PC-9 (cell line): Measurements from ENCODE around the gene ZNF385B. TPM values are rescaled to one million over a fixed set of nuclear protein-coding genes. Genes with fewer than 3 reads are reported as not detected.

Experiments used
- BruUV-seq: library from RNA; stranded (reverse); fragments of 400-500 nt; replicated peaks from 2 replicates; lab custom pipeline; 2021; lab: Mats Ljungman, UMichigan
- CTCF ChIA-PET: fragments of 300-600 bp; sonication (Branson Sonifier 250); formaldehyde crosslinking; loops from one replicate; lab custom pipeline; 2022; ENCODE audit warnings: antibody characterized with exemption; lab: Charles Lee
- POLR2A ChIA-PET: fragments of 300-600 bp; sonication (Branson Sonifier 250); formaldehyde crosslinking; loops from one replicate; lab custom pipeline; 2022; ENCODE audit warnings: antibody characterized with exemption; ENCODE audit not compliant: unreplicated experiment; lab: Charles Lee
- DNase-seq, 2 experiments: peaks; one replicate each; pipeline versions ENCODE4 v3.0.0 to v3.0.0-alpha.2; 2015 to 2022; ENCODE audit warnings: mixed read lengths in 1 of 2
- H2AFZ ChIP-seq: fragments of 200-600 bp; sonication (generic); 2 replicates; pipeline ENCODE4 v1.8.1; 2017; ENCODE audit warnings: antibody characterized with exemption
- H3F3A ChIP-seq: fragments of 200-600 bp; sonication (generic); 2 replicates; pipeline ENCODE4 v1.8.1; 2017; ENCODE audit warnings: antibody characterized with exemption, mild to moderate bottlenecking, low read depth; ENCODE audit not compliant: insufficient read depth
- H3K27ac ChIP-seq: fragments of 200-600 bp; sonication (generic); 2 replicates; pipeline ENCODE4 v1.6.1; 2016; ENCODE audit warnings: mixed run types
- H3K27me3 ChIP-seq: fragments of 200-600 bp; sonication (generic); 2 replicates; pipeline ENCODE4 v1.6.1; 2016; ENCODE audit warnings: low read depth, mixed run types; ENCODE audit not compliant: insufficient read depth
- H3K36me3 ChIP-seq: fragments of 200-600 bp; sonication (generic); 2 replicates; pipeline ENCODE4 v1.6.1; 2016; ENCODE audit warnings: low read depth, mixed run types
- H3K4me1 ChIP-seq: fragments of 200-600 bp; sonication (generic); replicated peaks from 2 replicates; pipeline ENCODE4 v1.6.1; 2016; ENCODE audit warnings: mixed run types; ENCODE audit not compliant: insufficient read depth
- H3K4me2 ChIP-seq: fragments of 200-600 bp; sonication (generic); 2 replicates; pipeline ENCODE4 v1.6.1; 2017; ENCODE audit warnings: mixed run types
- H3K4me3 ChIP-seq: fragments of 200-600 bp; sonication (generic); 2 replicates; pipeline ENCODE4 v1.6.1; 2016; ENCODE audit warnings: mixed run types
- H3K79me2 ChIP-seq: fragments of 200-600 bp; sonication (generic); 2 replicates; pipeline ENCODE4 v1.6.1; 2017; ENCODE audit warnings: low read depth, mixed run types
- H3K9me2 ChIP-seq: fragments of 200-600 bp; sonication (generic); 2 replicates; pipeline ENCODE4 v1.8.1; 2017; ENCODE audit warnings: mild to moderate bottlenecking; ENCODE audit not compliant: insufficient read depth
- H3K9me3 ChIP-seq: fragments of 200-600 bp; sonication (generic); 2 replicates; pipeline ENCODE4 v1.8.1; 2016; ENCODE audit warnings: low read depth; ENCODE audit not compliant: insufficient read depth
- H4K20me1 ChIP-seq: fragments of 200-600 bp; sonication (generic); 2 replicates; pipeline ENCODE4 v1.8.1; 2017; ENCODE audit not compliant: insufficient read depth
- CTCF ChIP-seq: fragments of 200-600 bp; sonication (generic); conservative IDR thresholded peaks from 2 replicates; pipeline ENCODE4 v1.6.1; 2017; ENCODE audit warnings: mixed run types, antibody characterized with exemption, mild to moderate bottlenecking, moderate library complexity
- EZH2 ChIP-seq: fragments of 200-600 bp; sonication (generic); IDR thresholded peaks from 2 replicates; pipeline ENCODE4 v1.8.0; 2017; ENCODE audit warnings: antibody characterized with exemption, low read depth
- intact Hi-C: fragments of 100-400 bp; cut with micrococcal nuclease; formaldehyde crosslinking; loops from one replicate; pipeline ENCODE4 v1.10.0; 2022; ENCODE audit not compliant: unreplicated experiment
- total RNA-seq: library from RNA; stranded (reverse); gene quantifications from 2 replicates; pipeline ENCODE4 v1.2.3, GENCODE V29; 2021

ZNF385B gene
- total RNA-seq, 1 experiment from 2014 or later: 4.1 TPM

- no peak for DNase-seq
- intact Hi-C loops: no loop called here
- no peaks in the 10 kb centered on the region for H3K9me3 ChIP-seq
- no peaks in the 10 kb centered on the region for H4K20me1 ChIP-seq
- H3K79me2 ChIP-seq: no peaks in the 10 kb centered on the region
- no peaks in the 10 kb centered on the region for H3K27me3 ChIP-seq
- H3K9me2 ChIP-seq: no peaks in the 10 kb centered on the region
- TF ChIP-seq EZH2: no peak
- TF ChIP-seq CTCF: no peak
- H2AFZ ChIP-seq: no peak overlapping the region
- POLR2A ChIA-PET: no interaction called here
- H3K4me3 ChIP-seq: no peak overlapping the region
- H3K4me2 ChIP-seq: no peak overlapping the region
- no peaks in the 10 kb centered on the region; the same call in 1 of the 2 replicates for H3K4me1 ChIP-seq
- no TSS peak for BruUV-seq
- H3F3A ChIP-seq: no peaks in the 10 kb centered on the region
- no peak overlapping the region for H3K27ac ChIP-seq
- CTCF ChIA-PET: no interaction called here
- H3K36me3 ChIP-seq: no peaks in the 10 kb centered on the region
These were observed 146.2 kb downstream of the ZNF385B start for GRCh38 chr2:179715196-179715595.

- Histone ChIP-seq H3K9me3 (no peaks in the 10 kb centered on the region), H3K9me2 (no peaks in the 10 kb centered on the region), H3K27me3 (no peaks in the 10 kb centered on the region), H3K79me2 (no peaks in the 10 kb centered on the region), H3K4me2 (no peak overlapping the region), H3K27ac (no peak overlapping the region), H2AFZ (no peak overlapping the region), H3F3A (no peaks in the 10 kb centered on the region), H3K4me3 (no peak overlapping the region), H4K20me1 (no peaks in the 10 kb centered on the region), H3K36me3 (no peaks in the 10 kb centered on the region), H3K4me1 (no peaks in the 10 kb centered on the region; the same call in 1 of the 2 replicates)
- no TSS peak for BruUV-seq
- intact Hi-C loops: no loop called here
- ChIA-PET CTCF (no interaction called here), POLR2A (no interaction called here)
- no peak for DNase-seq
- TF ChIP-seq EZH2 (no peak), CTCF (no peak)
These were observed 148.6 kb downstream of the ZNF385B start for GRCh38 chr2:179712825-179713224.

GRCh38 chr2:179711375-179711774 lies 150.0 kb downstream of the ZNF385B start:
- Histone ChIP-seq H4K20me1 (no peaks in the 10 kb centered on the region), H3K9me2 (no peaks in the 10 kb centered on the region), H3K4me1 (no peaks in the 10 kb centered on the region; the same call in 1 of the 2 replicates), H3K4me2 (no peak overlapping the region), H2AFZ (no peak overlapping the region), H3K36me3 (no peaks in the 10 kb centered on the region), H3K27me3 (no peaks in the 10 kb centered on the region), H3F3A (no peaks in the 10 kb centered on the region), H3K9me3 (no peaks in the 10 kb centered on the region), H3K27ac (no peak overlapping the region), H3K79me2 (no peaks in the 10 kb centered on the region), H3K4me3 (no peak overlapping the region)
- DNase-seq: peak; percentile 59 to 80
- intact Hi-C loops: loop anchor here (1.0 kb wide), 6 partner anchors 10 to 443 kb away; no protein-coding TSS in a partner anchor
- POLR2A ChIA-PET: interaction anchor here (0.7 kb wide), 2 partner anchors 16 to 438 kb away, joined by 3 read pairs; no protein-coding TSS in a partner anchor
- CTCF ChIA-PET: no interaction called here
- BruUV-seq: no TSS peak
- TF ChIP-seq EZH2: no peak
- TF ChIP-seq CTCF: no peak
